Eye (tissue), 1 donor: Measurements from ENCODE around the gene DAO.
A peak's percentile ranks its signal among the peaks of the same experiment; 100 is the strongest.

Experiments used
- DNase-seq: peaks from one replicate; pipeline ENCODE4 v3.0.0-alpha.2; 2015

The DAO gene

DNA sequence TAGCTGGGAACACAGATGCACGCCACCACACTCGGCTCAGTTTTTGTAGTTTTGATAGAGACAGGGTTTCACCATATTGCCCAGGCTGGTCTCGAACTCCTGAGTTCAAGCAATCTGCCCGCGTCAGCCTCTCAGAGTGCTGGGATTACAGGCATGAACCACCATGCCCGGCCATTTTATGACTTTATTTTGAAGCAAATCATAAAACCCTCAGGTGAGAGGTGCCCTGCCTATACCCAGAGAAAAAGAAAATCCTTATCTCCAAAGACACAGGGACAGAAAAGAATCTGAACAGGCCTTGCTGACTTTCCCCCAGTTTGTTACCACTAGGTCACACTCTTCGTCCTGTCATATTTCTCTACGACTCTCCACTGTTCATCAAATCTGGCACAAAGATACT, 48.8 kb downstream of the DAO start:
- no peak for DNase-seq

DNA sequence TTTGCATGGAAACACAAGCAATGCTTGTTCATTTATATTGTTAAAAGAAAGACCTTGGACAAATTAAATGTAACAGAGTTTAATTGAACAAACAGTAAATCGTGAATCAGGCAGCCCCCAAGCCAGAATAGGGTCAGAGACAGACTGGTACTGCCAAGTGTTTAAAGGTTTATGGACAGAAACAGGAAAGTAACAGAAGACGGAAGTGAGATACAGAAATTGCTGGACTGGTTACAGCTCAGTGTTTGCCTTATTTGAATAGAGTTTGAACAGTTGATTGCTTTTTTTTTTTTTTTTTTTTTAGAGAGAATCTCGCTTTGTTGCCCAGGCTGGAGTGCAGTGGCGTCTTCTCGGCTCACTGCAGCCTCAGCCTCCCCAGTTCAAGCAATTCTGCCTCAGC, 50.3 kb downstream of the DAO start:
- DNase-seq, result no peak

DNA sequence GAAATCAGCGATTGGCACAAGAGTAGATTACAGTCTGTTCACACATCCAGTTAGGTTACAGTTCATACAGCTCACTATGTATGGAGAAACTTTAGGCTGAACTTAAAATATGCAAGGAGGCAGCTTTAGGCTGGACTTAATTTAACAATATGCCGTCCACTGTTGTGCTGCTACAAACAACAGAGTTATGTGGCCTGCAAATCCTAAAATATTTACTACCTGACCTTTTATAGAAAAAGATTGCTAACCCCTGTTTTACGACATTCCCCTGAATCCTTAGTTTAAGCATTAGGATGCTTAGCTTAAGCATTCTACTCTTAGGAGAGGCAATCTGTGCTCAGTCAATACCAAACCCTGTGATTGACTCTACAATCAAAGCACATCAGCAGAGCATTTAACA, 50.9 kb downstream of the DAO start:
- no peak for DNase-seq

DNA sequence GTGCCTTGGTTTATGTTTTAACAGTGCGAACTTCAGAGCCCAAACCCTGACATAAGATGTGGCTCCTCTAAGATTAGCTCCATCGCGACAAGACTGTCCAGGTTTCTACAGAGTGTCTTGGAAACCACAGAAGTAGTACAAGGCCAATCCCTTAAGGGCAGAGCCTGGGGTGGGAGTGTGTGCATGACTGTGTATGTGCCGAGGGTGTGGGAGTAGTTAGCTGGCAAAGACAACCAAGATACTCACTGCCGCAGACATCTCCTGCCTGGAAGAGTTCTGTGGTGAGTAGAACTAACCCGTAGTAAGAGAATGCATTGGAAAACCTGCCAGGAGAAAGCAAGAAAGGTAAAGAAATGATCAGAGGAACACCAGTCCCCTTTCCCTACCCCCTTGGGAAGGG, 54.1 kb downstream of the DAO start:
- no peak for DNase-seq

DNA sequence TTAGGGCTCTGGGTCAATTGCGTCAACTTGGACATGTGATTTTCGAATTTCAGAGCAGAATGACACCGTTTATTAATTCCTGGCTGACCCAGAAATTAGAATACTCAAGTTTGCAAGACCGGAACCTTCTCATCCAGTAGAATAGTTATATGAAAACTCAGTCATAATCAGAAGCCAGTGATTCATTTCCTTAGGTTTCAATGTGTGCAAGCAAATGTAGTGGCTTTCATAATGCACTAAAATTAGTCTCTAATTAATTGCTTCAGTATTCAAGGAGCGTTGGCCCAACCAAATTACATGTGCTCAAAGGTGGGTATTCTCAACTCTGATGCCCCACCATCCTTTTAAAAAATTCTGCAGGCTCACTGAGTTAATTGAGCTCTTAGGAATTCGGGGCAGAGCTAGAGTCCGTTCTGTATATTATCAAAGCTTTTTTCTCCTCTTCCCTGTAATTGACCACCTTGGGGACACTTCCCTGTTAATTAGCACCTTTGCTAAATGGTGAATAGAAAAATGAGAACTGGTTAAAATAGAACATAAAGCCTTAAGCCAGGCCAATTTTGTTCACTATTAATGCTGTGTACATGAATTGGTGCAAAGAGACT, 55.4 kb downstream of the DAO start:
- no peak for DNase-seq

DNA sequence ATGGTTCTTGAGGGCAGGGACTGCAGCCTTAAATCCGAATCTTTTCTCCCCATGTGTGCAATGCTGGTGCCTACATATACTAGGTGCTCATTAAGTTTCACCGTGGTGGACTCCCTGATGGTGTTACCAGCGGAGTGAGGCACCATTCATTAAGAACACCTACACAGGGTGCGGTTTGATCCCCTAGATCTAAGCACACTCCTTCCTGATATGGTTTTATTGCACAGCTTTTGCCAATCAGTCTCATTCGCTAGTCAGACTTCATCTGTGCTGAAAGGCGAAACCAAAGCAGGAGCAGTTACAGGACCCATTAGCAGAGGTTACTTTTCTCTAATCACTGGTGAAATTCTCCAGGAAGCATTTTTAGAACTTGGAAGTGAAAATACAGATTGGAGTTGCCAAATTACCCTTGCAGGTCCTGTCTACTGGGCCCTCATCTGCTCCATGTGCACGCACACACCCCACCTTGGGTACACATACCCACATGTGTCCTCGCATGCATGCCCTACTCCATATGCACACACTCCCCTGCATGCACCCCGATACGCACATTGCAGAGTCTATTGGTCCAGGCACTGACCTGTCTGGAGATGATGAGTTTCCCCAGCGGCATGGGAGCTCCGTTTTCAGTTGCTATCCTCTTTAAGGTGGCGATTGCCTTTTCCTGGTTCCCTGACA, 58.5 kb downstream of the DAO start:
- no peak for DNase-seq

DNA sequence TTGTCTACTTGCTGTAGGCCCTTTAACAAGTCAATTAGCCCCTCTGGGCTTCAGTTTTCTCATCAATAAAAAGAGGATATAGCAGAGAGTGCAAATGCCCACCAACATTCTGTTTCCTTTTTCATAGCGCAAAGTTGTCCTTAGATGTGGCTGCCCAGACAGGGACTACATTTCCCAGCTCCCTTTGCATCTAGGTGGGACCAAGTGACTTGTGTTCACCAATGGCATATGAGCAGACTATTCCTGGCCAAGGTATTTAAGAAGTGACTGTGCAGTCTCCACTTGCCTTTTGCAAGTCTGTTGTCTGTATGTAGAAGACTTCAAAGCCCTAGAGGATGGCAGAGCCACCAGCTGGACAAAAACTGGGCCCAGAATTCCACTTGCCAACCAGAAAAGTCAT, 59.7 kb downstream of the DAO start:
- peak; percentile 12 for DNase-seq

DNA sequence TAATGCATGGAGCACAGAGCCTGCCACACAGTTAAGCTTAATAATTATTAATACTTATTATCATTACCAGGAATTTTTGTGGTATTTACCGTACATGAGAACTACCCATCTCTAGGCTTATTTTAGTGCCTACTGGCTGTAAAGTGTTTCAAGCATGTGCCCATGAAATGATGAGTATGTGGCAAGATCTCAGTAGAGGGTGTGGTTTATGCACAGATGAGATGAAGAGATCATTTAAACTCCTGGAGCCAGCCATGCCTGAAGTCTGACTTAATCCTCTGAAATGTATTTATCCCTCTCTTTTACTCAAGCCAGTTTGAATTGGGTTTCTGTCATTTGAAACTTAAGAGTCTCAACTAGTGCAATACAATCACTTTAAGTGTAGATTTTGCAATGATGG, 60.2 kb downstream of the DAO start:
- DNase-seq, result no peak

DNA sequence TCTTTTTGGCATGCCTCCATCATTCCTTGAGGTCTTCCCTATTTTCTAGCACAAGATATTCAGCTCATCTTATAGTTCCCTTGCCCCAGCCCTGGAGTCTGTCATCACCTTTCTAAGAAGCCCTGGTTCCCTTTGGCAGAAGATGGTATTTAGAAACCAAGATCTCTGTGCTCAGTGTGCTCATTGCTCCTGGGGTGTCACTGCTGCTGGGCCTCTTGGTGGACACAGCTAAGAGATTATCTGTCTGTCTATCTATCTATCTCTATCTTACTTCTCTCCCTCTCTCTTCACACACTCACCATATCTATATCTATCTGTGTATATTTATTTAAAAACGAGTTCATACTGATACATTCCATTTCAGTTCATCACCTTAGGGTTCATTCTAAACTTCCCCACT, 67.2 kb downstream of the DAO start:
- no peak for DNase-seq

DNA sequence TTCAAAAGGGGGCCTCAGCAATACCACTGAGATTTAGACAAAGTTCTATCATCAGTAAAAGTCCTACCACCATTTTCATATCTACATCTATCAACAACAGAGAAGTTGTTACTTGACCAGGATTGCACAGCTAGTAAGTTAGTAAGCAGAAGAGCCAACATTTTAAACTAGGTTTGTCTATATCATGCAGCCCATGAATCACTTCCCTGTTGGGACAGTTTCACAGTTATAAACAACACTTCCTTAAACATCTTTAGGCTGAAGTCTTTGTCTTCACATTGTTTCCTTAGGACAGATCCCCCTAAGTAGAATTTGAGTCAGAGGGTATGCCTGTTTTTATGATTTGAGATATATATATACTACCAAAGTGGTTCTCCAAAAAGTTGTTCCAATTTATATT, 68.5 kb downstream of the DAO start:
- no peak for DNase-seq

DNA sequence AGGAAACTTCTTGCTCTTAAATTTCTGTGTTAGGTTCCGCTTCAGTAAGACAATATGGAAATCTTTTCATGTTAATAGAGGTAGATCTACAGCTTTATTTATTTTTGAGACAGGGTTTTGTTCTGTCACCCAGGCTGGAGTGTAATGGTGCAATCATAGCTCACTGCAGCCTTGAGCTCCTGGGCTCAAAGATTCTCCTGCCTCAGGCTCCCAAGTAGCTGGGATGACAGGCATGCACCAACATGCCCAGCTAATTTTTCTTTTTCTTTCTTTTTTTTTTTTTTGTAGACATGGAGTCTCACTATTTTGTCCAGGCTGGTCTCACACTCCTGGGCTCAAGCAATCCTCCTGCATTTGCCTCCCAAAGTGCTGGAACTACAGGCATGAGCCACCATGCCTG, 70.1 kb downstream of the DAO start:
- DNase-seq, result no peak
